Stimulated activated CD4-positive, alpha-beta T cell treated with anti-CD3 and anti-CD28 coated beads, Interleukin-15, amount 100 ng/mL, for 24 hours (primary cell): ENCODE results near the gene CMTM1.
A peak's percentile ranks its signal among the peaks of the same experiment; 100 is the strongest.

Experiments used
- DNase-seq: peaks from one replicate; pipeline ENCODE4 v3.0.0-alpha.2; 2020

CMTM1 gene

DNA sequence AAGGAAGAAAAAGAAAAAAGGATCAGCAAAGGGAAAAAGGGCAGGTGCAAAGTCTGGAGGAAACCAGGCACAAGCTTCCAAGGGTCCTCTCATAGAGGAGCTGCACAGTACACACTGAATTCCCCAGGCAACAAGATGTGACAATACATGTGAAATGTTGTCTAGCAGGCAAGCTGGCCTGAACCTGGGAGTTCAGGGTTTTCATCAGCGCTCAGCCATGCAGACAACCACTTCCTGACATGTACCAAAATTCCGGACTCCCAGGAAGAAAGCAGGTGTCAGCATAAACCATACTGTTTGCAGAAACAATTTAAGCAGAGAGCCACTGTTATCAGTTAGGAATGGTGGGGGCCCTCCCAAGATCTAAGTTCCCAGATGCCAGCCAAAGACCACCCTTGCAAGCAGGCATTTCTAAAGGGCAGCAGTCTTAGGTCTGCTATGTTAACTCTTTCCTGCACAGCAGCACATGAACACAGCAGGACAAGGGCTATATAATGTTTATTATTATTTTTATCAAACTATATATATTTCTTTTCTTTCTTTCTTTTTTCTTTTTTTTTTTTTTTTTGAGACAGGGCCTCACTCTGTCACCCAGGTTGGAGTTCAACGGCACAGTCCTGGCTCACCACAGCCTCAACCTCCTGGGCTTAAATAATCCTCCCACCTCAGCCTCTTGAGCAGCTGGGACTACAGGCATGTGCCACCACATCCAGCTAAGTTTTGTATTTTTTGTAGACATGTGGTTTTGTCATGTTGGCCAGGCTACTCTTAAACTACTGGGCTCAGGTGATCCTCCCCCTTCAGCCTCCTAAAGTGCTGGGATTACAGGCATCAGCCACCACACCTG lies 26.4 kb upstream of the CMTM1 start:
- no peak for DNase-seq

DNA sequence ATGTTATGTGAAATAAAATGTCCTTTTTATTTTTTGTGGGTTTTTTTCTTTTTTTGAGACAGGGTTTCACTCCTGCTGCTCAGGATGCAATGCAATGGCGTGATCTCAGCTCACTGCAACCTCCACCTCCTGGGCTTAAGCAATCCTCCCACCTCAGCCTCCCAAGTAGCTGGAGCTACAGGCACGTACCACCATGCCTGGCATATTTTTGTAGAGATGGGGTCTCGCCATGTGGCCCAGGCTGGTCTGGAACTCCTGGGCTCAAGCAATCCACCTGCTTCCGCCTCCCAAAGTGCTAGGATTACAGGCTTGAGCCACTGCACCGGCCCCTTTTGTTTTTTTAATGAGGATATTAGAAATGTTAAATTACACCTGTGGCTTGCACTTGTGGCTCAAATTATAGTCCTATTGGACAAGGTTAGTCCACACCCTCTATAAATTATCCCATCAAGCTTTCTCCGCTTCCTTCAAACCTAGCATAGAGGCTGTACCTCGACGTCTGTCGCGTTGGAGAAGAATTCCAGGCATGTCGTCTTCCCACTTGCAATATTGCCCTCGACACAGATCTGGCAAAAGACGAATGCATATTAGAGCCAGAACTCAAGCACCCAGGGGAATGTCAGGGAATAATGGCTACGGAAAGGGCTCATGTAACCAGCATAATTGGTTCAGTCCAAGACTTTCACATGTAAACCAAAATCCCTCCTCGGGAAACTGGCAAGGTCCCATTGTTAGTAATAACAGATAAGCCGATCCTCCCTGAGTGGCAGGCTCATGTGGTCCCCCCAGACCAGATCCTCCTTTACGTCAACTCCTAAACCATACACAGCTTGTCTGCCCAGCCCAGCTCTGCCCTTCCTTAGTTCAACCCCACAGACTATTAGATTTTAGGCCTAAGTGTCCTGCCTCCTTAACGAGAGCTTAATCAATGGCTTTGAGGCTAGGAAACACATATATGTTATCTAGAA lies 24.6 kb upstream of the CMTM1 start:
- no peak for DNase-seq

DNA sequence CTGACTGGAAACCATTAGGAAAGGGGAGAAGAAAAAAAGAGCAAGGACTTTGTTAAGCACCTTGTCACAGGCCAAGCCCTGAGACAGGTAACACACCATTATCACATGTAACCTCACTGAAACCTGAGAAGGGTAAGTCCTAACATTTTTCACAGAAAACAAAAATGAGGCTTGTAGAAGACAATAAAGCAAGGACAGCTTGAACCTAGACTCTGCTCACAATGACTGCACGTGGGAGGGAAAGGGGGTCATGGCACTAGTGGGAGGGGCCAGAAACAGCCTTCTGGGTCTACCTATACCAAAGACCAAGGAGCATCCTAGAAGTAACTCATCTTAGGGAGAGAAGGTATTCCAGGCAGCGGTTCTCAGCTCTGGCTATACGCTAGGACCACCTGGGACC lies 23.8 kb upstream of the CMTM1 start:
- DNase-seq: no peak

DNA sequence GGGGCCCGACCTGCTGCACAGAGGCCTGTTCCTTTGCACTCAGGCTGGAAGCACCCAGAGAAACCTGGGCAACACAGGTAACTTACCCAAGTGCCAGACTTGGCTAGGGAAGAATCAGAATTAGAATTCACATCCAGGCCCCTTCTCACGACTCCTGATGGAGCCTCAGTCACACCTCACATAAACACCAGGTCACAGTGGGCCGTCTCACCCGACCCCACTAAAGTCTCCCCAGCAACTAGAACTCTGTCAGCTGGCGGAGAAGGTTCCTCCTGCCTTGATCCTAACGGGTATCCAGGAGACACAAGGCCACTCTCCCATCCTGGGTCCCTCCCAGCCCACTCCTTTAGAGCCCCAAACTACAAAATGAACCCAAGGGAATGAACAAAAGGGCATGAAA lies 22.7 kb upstream of the CMTM1 start:
- DNase-seq: no peak

DNA sequence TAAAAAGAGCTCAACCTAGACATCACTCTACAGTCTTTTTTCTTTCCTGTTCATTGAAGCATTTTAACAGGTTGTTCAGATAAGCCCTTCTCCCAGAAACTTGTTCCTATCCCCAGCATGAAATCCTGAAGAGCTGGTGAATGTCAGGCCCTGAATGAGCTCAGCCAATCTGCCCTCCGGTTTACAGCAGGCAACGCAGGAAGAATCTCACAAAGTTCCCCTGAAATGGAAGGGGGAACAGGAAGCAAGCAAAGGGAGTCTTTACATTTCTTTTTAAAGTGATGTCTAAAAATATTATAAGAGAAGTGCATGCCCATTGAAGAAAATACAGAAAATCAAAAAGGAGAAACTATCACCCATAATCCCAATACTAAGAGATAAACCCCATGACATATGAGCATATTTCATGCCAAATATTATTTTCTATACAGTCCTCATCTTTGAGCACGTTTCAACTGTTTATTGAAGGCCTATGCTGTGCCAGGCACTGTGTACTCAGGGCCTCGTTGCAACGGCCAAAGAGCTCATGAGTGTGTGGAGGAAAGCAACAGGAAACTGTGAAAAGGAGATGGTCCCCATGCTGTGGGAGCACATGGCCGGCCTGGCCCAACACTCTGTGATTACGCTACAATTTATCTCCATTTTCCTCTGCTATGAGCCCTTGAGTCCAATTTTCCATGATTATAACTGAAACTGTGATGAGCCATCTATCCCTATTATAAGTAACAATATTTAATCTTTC lies 22.1 kb upstream of the CMTM1 start:
- DNase-seq: no peak

DNA sequence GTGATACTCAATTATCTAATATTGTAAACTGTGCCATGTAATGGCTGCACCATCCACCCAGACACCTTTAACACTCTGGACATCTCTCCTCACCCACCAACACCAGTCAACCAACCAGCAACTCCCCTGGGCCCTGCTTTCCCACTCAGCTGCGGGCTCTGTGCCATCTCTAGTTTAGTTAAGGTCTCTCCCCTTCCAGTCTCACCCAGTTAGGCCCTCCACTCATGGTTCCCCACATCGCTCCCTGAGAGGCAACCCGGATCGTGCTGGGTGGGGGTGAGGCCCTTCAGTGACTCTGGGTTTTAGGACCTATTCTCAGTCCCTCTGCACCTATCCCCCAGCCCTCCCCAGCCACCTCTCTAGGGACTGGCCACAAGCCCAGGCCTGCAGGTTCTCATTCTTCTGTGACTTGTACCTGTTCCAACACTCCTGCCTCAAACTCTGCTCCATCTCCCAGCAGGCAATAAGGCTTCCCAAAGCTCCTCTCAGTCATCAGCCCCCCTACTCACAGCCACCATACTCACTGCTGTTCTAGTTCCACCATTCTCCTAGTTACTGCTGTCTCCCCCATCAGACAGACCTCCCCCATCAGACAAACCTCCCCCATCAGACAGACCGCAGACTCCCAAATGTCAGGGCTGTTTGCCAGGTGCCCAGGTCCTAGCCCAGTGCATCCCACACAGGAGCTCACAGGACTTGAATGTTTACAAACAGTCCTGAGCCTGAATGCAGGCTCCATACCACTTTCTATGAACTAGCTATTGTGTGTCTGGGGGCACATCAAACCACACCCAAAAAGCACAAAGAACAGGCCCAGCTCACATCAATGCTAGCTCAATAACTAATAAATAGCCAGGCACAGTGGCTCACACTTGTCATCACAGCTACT lies 18.9 kb upstream of the CMTM1 start:
- DNase-seq: no peak

DNA sequence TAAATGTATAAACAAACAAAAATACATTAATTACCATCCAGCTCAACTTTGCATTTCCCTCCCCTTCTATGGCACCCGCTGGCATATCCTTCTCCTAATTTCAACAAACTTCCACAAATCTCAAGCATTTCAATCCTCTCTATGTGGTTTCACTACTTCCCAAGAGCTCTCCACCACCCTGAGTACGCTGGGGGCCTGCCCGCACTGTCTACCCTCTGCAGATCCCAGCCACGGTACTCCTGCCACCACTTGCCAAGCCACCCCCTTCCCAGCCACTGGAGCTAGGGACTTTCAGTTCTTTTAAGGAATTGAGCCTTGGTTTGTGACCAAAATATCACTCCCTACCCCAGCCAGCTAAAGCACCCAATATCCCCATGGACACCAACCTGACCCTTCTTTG lies 18.2 kb upstream of the CMTM1 start:
- no peak for DNase-seq

DNA sequence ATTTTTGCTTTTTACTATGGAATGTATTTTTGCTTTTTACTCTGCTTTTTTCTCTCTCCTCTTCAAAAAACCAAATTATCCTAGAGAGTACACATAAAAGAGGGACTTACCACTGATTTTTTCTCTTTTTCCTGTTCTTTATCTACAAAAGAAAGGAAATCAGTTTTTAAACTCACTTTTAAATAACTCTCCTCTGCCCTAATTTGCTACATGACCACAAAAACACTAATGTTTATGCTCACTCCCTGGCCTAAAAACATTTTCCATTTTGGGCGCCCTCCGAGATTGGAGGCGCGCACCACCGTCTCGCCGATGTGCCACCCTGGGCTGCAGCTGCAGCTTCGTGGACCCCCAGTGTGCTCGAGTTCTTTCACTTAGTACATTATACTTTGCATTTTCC lies 17.4 kb upstream of the CMTM1 start:
- DNase-seq: no peak

DNA sequence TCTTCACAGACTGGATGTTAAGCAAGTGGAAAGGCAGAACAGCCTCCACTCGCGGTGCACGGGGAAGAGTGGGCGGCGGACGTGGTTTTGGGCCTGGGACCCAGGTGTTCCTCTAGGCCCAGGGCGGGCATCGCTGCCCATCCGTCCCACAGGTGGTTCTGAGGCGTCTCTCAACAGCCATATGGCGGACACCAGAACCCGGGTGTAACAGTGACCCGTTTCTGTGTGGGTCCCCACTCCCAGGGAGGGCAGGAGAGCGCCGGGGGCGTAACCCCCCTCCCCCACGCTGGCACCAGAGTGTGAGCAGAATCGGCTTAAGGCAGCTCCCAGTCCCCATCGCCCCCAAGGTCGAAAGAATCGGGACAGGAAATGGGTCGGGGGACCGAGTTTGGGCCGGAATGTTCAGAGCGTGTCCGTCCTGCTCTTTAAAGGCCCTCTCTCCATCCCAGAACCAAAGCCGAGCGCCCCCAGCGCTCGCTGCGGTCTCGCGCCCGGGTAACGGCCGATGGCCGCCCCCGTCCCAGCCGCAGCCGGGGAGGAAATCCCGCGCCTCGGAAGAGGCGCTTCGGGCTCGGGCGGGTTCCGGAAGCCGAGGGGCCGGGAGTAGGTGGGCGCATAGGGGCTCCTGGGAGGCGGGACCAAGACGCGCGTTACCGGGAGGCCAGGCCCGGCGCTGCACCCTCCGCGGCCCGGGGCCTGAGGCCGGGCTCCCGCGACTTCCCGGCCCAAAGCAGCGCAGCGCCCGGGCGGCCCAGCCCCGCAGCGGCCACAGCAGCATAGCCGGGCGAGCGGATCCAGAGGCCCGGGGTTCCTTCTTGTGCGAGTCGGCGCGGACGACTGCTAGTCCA lies 16.7 kb upstream of the CMTM1 start, which contains the start of gene TK2:
TSS of gene TK2 (minus strand) at position 839 of the 848 bp plus-strand sequence. CDS start at position 778, 61 bp downstream.
- peak; percentile 84 for DNase-seq

DNA sequence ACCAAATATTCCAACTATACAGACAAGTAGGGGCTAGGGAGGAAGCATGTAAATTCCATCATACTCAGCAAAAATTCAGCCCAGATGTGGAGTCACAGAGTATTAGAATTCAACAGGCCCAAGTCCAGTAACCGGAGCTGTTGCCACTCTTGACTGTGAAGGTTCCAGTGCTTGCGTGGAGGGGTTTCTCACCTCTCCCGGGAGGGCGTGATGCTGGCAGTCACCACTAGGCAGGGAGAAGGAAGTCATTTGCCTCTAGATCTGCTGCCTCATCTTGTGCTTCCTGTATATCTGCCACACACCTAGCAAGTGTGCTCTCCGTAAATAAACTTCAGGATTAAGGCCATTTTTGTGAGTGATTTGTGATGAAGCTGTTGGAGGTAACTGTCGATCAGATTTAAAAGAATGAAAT lies 14.9 kb upstream of the CMTM1 start:
- DNase-seq: peak; percentile 72

DNA sequence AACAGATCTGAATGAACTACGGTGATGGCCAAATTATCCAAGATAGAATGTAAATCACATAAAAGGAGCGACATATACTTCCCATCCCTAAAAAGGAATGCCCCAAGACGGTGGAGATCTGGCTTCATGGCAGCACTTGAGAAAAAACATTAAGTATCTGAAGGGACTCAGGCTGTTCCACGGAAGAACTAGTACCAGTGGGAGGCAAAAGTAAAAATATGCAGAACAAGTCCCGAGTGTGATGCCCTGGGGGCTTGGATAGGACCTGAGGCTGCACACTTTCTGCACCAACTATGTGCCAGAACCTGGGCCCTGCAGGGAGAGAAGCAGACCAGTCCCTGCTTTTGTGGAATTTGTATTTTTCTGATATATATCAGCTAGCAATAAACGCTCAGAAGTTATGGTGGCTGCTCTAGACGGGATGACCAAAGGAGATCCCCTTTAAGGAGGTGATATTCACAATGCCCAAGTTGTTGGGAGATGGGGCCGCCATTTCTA lies 14.4 kb upstream of the CMTM1 start:
- peak; percentile 17 for DNase-seq

DNA sequence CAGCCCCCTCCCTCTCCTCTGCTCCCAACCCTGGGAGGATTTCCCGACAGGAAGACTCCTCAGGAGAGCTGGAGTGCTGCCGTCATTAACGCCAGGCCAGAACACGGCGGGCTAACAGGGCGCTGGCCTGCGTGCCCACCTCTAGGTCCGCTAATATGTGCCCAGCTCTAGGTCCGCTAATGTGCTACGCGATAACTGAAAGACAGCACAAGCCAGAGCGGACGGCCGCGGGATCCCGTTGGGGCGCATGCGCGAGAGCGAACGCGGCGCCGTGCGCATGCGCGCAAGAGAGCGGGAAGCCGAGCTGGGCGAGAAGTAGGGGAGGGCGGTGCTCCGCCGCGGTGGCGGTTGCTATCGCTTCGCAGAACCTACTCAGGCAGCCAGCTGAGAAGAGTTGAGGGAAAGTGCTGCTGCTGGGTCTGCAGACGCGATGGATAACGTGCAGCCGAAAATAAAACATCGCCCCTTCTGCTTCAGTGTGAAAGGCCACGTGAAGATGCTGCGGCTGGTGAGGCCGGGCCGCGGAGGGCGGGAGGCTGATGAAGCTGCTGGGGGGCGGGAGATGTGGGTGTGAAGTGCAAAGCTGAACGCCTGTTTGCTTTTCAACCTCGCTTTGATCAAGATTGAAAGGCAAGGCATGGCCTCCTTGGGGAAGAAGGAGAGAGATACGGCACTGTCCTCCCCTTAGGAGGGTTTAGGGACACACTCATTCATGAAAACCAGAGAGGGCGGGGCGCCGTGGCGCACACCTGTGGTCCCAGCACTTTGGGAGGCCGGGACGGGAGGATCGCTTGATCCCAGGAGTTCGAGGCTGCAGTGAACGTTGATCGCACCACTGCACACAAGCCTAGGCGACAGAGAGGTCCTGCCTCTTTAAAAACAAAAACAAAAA lies 13.7 kb upstream of the CMTM1 start, which contains the start of gene CKLF:
TSS of gene CKLF (plus strand) at position 291 of the 892 bp plus-strand sequence. CDS start at position 431, 140 bp downstream.
- peak; percentile 91 for DNase-seq

DNA sequence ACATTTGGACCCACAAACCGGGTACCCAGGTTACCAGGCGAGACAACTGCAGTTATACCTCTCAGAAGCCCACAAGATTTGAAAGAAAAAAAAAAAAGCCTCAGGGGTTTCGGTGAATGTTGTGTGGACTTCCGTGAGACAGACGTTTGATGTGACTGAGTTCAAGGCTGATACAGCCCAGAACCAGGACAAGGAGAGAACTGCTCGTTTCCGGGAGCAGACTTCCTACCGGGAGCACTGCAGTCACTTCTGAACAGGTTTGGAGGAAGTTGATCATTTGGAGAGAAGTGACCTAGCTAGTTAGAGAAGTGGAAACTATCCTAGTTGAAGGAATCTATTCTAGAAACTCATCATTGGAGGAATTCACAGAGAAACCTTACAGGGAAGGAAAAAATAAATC lies 13.0 kb upstream of the CMTM1 start:
- peak; percentile 14 for DNase-seq

DNA sequence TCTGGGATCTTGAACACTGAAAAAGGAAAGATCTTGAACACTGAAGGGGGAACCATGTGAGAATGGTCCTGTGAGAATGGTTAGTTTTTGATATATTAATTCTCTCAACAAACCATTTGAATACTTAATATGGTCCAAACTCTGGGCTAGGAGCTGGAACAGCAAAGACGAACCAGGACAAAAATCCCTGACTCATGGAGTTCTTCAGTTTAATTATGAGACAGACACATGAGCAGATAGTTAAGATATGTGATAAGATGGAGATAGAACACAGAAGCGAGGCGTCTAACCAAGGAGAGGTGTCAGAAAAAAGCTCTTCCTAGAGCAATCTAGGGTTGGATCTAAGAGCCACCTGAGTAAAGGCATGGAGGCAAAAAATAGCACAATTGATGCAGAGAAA lies 12.2 kb upstream of the CMTM1 start:
- no peak for DNase-seq

DNA sequence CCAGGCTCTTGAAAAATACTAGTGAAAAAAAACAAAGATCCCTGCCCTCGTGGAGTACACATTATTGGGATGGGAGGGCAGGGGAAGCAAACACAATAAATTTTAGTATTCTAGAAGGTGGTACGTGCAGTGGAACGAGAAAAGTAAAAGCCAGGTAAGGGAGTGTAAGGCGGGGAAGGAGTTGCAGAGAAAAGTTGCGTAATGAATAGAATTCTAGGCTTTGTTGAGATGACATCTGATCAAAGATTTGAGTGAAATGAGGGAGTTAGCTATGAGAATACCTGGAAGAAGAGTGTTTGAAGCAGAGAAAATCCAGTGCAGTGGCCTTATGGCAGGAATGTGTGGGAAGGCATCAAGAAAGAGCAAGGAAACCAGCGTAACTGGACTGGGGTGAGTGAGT lies 11.7 kb upstream of the CMTM1 start:
- DNase-seq: no peak

DNA sequence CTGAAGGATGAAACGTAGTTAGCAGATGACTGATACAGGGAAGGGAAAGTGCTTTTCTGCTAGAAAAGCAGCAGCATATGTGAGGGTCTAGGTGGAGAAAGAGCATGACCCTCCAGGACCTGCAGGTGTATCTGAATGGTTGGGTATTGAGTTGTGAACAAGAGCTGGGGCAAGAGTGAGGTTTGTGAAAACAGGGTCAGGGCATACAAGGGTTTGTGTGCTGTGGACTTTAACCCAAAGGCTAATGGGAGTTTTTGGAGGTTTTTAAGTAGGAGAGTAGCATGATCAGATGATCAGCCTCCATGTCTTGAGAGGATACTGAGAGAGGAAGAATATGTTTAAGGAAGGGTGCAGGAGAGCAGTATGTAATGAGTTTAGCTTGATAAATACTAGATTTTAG lies 6.1 kb upstream of the CMTM1 start:
- no peak for DNase-seq

DNA sequence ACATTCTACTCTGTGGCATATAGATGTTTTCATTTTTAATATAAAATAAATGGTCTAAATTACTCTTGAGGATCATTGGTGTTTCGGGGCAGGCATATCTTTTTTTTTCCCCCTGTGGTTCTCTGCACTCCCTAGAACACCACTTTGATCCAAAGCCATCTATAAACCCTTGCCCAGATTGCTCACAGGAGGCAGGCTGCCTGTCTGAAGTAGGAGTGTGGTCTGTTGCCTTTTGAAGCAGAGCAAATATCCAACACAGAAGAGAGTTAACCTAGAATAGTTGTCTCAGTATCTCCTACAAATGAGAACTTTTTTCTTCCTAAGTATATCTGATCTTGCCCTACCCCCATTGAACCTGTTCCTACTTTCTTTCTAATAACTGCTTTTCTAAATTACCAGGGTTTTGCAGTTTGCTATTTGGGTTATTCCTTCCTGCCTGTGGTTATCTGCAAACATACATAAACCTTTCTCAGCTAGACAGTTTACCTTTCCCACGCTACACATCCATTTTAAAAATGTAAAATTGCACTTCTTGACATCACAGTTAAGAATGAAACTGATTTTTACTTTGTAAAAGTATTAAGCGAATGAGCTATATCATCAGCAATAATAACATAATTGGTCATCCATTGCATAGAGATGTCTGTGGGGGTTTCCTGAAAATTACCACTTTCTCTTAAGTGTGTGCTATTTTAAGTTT lies 4.7 kb upstream of the CMTM1 start:
- no peak for DNase-seq

DNA sequence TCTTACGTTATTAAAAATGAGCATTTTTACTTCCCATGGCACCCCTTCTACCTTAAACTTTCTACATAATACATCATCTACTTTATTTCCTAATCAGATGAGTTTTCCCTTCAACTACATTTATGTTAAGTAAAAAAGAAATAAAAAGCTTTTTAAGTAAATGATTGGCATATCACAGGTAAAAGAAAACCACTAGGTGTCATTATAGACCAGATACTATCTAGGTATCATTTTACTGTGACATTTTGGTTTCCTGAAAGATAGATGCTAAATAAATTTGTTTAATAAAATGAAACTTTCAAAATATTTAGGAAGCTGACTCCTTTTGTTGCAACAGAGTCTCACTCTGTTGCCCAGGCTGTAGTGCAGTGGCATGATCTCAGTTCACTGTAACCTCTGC lies 3.8 kb upstream of the CMTM1 start:
- DNase-seq: no peak

DNA sequence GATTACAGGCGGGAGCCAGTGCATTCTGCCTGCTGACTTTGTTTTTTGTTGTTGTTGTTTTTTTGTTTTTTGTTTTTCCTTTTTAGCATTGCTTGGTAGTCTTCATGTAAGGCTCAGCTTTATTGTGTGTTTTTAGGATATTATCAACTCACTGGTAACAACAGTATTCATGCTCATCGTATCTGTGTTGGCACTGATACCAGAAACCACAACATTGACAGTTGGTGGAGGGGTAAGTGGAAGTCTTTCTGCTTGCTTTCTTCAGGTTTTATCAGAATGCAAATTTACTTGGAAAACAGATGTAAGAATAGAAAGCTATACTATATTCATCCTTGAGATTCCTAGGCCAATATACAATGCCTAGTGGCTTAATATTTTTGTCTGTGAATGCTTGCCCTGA lies 3.3 kb upstream of the CMTM1 start:
- no peak for DNase-seq
